Stomach (tissue), 4 donors: Measurements from ENCODE around the gene FANCE.

Source experiments
- CTCF ChIP-seq, 7 experiments: fragments of 450-650 bp in 4 of 7; fragments of 200-600 bp in 3 of 7; sonication (generic) in 3 of 7; IDR thresholded peaks; one replicate each; pipeline ENCODE4 v1.5.1; 2016 to 2019; ENCODE audit warnings: antibody characterized with exemption in 7 of 7, control low read depth in 2 of 7, mild to moderate bottlenecking in 1 of 7
- POLR2A ChIP-seq, 4 donors: fragments of 450-650 bp; IDR thresholded peaks; one replicate each; pipeline ENCODE4 v1.6.1; 2016; ENCODE audit warnings: antibody characterized with exemption in 4 of 4, control low read depth in 2 of 4, mild to moderate bottlenecking in 1 of 4, moderate library complexity in 1 of 4
- POLR2AphosphoS5 ChIP-seq, 3 donors: sonication (generic); formaldehyde crosslinking; IDR thresholded peaks; one replicate each; pipeline ENCODE4 v1.6.1; 2016; ENCODE audit warnings: antibody characterized with exemption in 3 of 3

- TF ChIP-seq POLR2A (IDR thresholded peaks at IDR 0.05) (no peak), CTCF (IDR thresholded peaks at IDR 0.05) (no peak), POLR2AphosphoS5 (IDR thresholded peaks at IDR 0.05) (no peak)
Measured at GRCh38 chr6:35406711-35407485, 45.2 kb upstream of the FANCE start.
